MCF 10A (cell line): Measurements from ENCODE around the gene ACAA1. TPM values are rescaled to one million over a fixed set of nuclear protein-coding genes. Genes with fewer than 3 reads are reported as not detected.

ENCODE experiments used
- BruUV-seq: library from RNA; stranded (reverse); fragments of 400-500 nt; replicated peaks from 2 replicates; lab custom pipeline; 2021; lab: Mats Ljungman, UMichigan
- CTCF ChIA-PET: fragments of 300-600 bp; sonication (Branson Sonifier 250); formaldehyde crosslinking; extraction: SDS; loops from one replicate; lab custom pipeline; 2021; ENCODE audit warnings: antibody characterized with exemption, inconsistent platforms; lab: Yijun Ruan, JAX
- POLR2A ChIA-PET: fragments of 300-600, 350-650 bp; sonication (Branson Sonifier 250); formaldehyde crosslinking; extraction: SDS; loops from one replicate; lab custom pipeline; 2020; ENCODE audit warnings: antibody characterized with exemption, inconsistent platforms; lab: Yijun Ruan, JAX
- DNase-seq: peaks from one replicate; pipeline ENCODE4 v3.0.0-alpha.2; 2018; ENCODE audit not compliant: unreplicated experiment
- H3K27ac Mint-ChIP-seq: one replicate; pipeline ENCODE4 v1.8.0; 2022; ENCODE audit warnings: mild to moderate bottlenecking, low read depth, mixed read lengths; ENCODE audit not compliant: unreplicated experiment
- H3K27me3 Mint-ChIP-seq: one replicate; pipeline ENCODE4 v1.8.0; 2022; ENCODE audit warnings: mixed read lengths; ENCODE audit not compliant: insufficient read depth, unreplicated experiment
- H3K36me3 Mint-ChIP-seq: one replicate; pipeline ENCODE4 v1.8.0; 2022; ENCODE audit warnings: mild to moderate bottlenecking, moderate library complexity, mixed read lengths; ENCODE audit not compliant: insufficient read depth, unreplicated experiment
- H3K4me1 Mint-ChIP-seq: one replicate; pipeline ENCODE4 v1.8.0; 2022; ENCODE audit warnings: mixed read lengths; ENCODE audit not compliant: insufficient read depth, unreplicated experiment
- H3K4me3 Mint-ChIP-seq: one replicate; pipeline ENCODE4 v1.8.0; 2022; ENCODE audit warnings: mild to moderate bottlenecking, moderate library complexity, mixed read lengths; ENCODE audit not compliant: unreplicated experiment
- H3K9me3 Mint-ChIP-seq: one replicate; pipeline ENCODE4 v1.8.0; 2022; ENCODE audit warnings: mixed read lengths; ENCODE audit not compliant: unreplicated experiment
- intact Hi-C: fragments of 100-400 bp; cut with micrococcal nuclease; formaldehyde crosslinking; loops from 2 replicates; pipeline ENCODE4 v1.14.1; 2022
- total RNA-seq: library from RNA; stranded (reverse); gene quantifications from 2 replicates; pipeline ENCODE4 v1.2.3, GENCODE V29; 2022
- TF ChIP-seq, protein P1 (sequence below): fragments of 200-600 bp; IDR thresholded peaks from one replicate; pipeline ENCODE4 v1.8.0; 2022; ENCODE audit warnings: antibody characterized with exemption, mild to moderate bottlenecking; ENCODE audit not compliant: unreplicated experiment

The ACAA1 gene
- total RNA-seq, 1 experiment from 2014 or later, result 46.7 TPM

DNA sequence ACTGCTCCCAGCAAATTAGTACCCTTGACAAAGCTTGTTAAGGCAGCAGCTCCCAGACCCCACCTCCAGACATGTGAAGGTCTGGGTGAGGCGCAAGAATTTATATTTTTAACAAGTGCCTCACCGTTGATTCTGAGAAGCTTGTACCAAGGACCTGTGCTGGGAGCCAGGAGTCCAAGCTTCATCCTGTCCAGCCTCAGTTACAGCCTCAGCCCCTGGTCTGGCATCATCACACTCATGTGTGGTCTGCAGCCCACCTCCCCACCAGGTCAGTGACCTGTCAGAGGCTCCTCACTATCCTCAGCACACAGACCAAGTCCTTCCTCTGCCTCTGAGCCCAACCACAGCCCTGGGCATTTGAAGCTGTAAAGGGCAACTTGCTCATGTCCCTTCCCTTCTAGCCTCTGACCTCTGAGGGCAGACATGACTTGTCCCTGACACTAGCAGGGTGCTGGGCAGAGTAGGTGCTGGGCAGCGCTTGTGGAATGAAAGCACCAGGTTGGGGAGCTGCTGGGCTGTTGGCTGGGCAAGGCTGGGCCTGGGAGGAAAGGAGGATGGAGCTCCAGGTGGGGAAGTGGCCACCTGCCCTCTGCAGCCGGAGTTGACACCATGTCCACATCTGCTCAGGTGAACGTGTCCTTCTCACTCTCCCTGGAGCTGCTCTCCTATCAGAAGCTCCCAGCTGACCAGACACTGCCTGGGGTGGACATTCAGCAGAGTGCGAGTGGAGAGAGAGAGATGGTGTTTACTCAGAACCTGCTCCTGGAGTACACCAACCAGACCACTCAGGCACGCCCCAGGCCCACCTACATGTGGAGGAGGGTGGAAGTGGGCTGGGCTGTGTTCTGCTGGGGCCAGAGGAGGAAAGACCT lies 16.9 kb downstream of the ACAA1 start:
- intact Hi-C loops, result loop anchor here (5.0 kb wide), 1 partner anchor 227 kb away; the partner anchor contains the start of gene XYLB
- ChIA-PET CTCF (interaction anchor here (0.5 to 4.4 kb wide), 11 partner anchors 11 to 358 kb away, joined by 3 to 33 read pairs (median 4); partner anchors contain the start of gene XYLB), POLR2A (interaction anchor here (0.5 to 2.0 kb wide), 4 partner anchors 8 to 130 kb away, joined by 3 to 6 read pairs (median 3); partner anchors contain the start of gene ACAA1)
- Mint-ChIP-seq H3K27ac (no peak overlapping the region), H3K9me3 (no peaks in the 10 kb centered on the region), H3K4me1 (peaks cover 5% of the 10 kb centered on the region), H3K4me3 (no peak overlapping the region), H3K36me3 (peaks cover 39% of the 10 kb centered on the region), H3K27me3 (peaks cover 9% of the 10 kb centered on the region)
- no peak for DNase-seq
- no TSS peak for BruUV-seq
- TF ChIP-seq, protein P1, sequence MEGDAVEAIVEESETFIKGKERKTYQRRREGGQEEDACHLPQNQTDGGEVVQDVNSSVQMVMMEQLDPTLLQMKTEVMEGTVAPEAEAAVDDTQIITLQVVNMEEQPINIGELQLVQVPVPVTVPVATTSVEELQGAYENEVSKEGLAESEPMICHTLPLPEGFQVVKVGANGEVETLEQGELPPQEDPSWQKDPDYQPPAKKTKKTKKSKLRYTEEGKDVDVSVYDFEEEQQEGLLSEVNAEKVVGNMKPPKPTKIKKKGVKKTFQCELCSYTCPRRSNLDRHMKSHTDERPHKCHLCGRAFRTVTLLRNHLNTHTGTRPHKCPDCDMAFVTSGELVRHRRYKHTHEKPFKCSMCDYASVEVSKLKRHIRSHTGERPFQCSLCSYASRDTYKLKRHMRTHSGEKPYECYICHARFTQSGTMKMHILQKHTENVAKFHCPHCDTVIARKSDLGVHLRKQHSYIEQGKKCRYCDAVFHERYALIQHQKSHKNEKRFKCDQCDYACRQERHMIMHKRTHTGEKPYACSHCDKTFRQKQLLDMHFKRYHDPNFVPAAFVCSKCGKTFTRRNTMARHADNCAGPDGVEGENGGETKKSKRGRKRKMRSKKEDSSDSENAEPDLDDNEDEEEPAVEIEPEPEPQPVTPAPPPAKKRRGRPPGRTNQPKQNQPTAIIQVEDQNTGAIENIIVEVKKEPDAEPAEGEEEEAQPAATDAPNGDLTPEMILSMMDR, result no peak

DNA sequence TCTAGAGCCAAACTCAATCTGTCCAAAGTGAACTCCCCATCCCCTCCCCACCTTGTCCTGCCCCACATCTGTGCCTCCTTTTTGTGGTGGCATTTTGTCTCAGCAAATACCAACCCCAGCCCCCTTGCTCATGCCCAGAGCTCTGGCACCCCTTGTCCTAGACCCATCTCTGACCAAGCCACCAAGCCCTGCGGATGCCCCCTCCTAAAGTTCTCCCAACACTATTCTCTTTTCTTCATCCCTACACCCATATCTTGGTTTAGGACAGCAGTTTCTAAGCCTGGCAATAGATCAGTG lies 17.7 kb downstream of the ACAA1 start:
- TF ChIP-seq, protein P1, result no peak
- H3K4me1 Mint-ChIP-seq, result no peaks in the 10 kb centered on the region
- no TSS peak for BruUV-seq
- intact Hi-C loops, result loop anchor here (5.0 kb wide), 1 partner anchor 228 kb away; the partner anchor contains the start of gene XYLB
- CTCF ChIA-PET, result interaction anchor here (0.5 to 4.4 kb wide), 16 partner anchors 10 to 264 kb away, joined by 3 to 33 read pairs (median 4); partner anchors contain the start of gene XYLB
- no peaks in the 10 kb centered on the region for H3K9me3 Mint-ChIP-seq
- POLR2A ChIA-PET, result interaction anchor here (1.2 to 1.8 kb wide), 3 partner anchors 9 to 128 kb away, joined by 3 to 8 read pairs (median 7); partner anchors contain the start of gene ACAA1
- H3K36me3 Mint-ChIP-seq, result peaks cover 34% of the 10 kb centered on the region
- no peak overlapping the region for H3K4me3 Mint-ChIP-seq
- H3K27me3 Mint-ChIP-seq, result peaks cover 12% of the 10 kb centered on the region
- no peak overlapping the region for H3K27ac Mint-ChIP-seq
- no peak for DNase-seq

DNA sequence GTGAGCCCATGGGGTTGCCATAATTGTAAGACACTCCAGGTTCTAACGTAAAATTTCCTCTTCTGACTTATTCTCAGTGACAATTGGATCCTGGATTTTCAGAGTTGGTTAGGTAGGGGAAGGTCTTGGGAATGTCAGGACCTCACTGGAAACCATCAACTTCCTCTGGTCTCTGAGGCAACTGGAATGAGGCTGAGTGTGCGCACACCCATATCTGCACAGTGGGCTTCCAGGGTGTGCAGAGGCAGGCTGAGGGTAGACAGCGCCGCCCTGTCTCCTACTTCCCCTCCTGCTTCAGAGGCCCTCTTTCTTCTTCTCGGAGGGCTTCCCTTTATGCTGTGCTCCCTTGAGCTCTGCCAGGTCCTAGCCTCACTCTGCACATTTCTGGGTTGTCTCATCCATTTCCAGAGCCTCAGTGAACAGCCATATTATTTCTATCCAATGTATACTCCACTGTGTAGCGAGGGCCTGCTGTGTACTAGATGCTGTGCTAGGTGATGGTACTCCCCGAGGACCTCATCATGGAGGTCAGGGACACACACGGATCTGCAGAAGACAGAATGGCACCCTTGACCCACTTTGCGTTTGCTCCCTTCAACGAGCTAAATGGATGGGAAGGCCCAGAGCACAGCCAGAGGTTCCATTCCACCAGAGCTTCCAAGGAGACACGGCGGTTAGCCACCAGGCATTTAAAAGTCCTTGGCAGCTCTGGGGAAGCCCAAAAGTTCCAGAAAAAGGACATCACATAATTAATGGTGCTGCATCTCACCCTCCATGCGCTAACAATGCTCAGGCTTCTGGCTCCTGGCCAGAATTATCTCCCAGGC lies 18.3 kb downstream of the ACAA1 start:
- Mint-ChIP-seq H3K4me3 (no peak overlapping the region), H3K9me3 (no peaks in the 10 kb centered on the region), H3K36me3 (peaks cover 30% of the 10 kb centered on the region), H3K27ac (no peak overlapping the region), H3K4me1 (no peaks in the 10 kb centered on the region), H3K27me3 (peaks cover 12% of the 10 kb centered on the region)
- TF ChIP-seq, protein P1, result no peak
- DNase-seq, result no peak
- POLR2A ChIA-PET, result interaction anchor here (0.6 to 1.8 kb wide), 4 partner anchors 10 to 129 kb away, joined by 3 to 8 read pairs (median 5); partner anchors contain the start of gene ACAA1
- CTCF ChIA-PET, result interaction anchor here (0.5 to 4.4 kb wide), 29 partner anchors 9 to 905 kb away, joined by 3 to 46 read pairs (median 4); partner anchors contain the start of gene XYLB
- BruUV-seq, result no TSS peak
- intact Hi-C loops, result loop anchor here (1.0 to 5.0 kb wide), 4 partner anchors 129 to 362 kb away; partner anchors contain the start of gene XYLB
